H1 (cell line): ENCODE data around the gene SMAP2. TPM values are rescaled to one million over a fixed set of nuclear protein-coding genes. Genes with fewer than 3 reads are reported as not detected.

Source experiments
- CTCF ChIA-PET: fragments of 300-600 bp; sonication (Branson Sonifier 250); formaldehyde crosslinking; loops from one replicate; lab custom pipeline; 2021; ENCODE audit not compliant: partially characterized antibody; lab: Charles Lee
- POLR2A ChIA-PET: fragments of 300-600 bp; sonication (Branson Sonifier 250); formaldehyde crosslinking; loops from one replicate; lab custom pipeline; 2021; ENCODE audit warnings: inconsistent platforms; ENCODE audit not compliant: partially characterized antibody; lab: Charles Lee
- DNase-seq, 2 experiments: peaks; one replicate each; pipeline versions ENCODE4 v3.0.0 to v3.0.0-alpha.2; 2010 to 2022; ENCODE audit warnings: low spot score in 2 of 2, low read depth in 1 of 2, mixed read lengths in 1 of 2
- FAIRE-seq: peaks from 2 replicates; lab custom pipeline; 2011; peaks lifted over from hg19 to GRCh38; lab: Jason Lieb, UNC
- H2AFZ ChIP-seq: 2 replicates; pipeline ENCODE4 v1.8.1; 2012; ENCODE audit warnings: low read length, inconsistent platforms
- H2AK5ac ChIP-seq: 2 replicates; pipeline ENCODE4 v1.6.1; 2013; ENCODE audit warnings: low read depth, low read length
- H2BK120ac ChIP-seq: replicated peaks from 2 replicates; pipeline ENCODE3; 2013; ENCODE audit warnings: low read depth, low read length, inconsistent platforms
- H2BK12ac ChIP-seq: 2 replicates; pipeline ENCODE4 v1.6.1; 2013; ENCODE audit warnings: low read depth, low read length
- H2BK15ac ChIP-seq: 2 replicates; pipeline ENCODE4 v1.6.1; 2013; ENCODE audit warnings: low read length
- H2BK20ac ChIP-seq: 2 replicates; pipeline ENCODE4 v1.6.1; 2013; ENCODE audit warnings: low read length
- H2BK5ac ChIP-seq: 2 replicates; pipeline ENCODE4 v1.6.1; 2013; ENCODE audit warnings: low read depth, low read length
- H3K14ac ChIP-seq: 2 replicates; pipeline ENCODE4 v1.6.1; 2013; ENCODE audit warnings: inconsistent platforms; ENCODE audit not compliant: insufficient read length
- H3K18ac ChIP-seq: 2 replicates; pipeline ENCODE4 v1.6.1; 2013; ENCODE audit warnings: low read length; ENCODE audit errors: extremely low read depth
- H3K23ac ChIP-seq: 2 replicates; pipeline ENCODE4 v1.6.1; 2013; ENCODE audit warnings: inconsistent platforms; ENCODE audit not compliant: insufficient read length
- H3K23me2 ChIP-seq: 2 replicates; pipeline ENCODE4 v1.6.1; 2013; ENCODE audit warnings: low read depth, low read length
- H3K27ac ChIP-seq: 2 replicates; pipeline ENCODE4 v1.6.1; 2011; ENCODE audit warnings: low read depth, low read length, inconsistent platforms
- H3K27me3 ChIP-seq, 4 experiments: replicated peaks in 1 of 4; 1 replicate in 1 of 4; 2 replicates in 3 of 4; pipeline versions ENCODE4 v1.6.1 to v1.8.1; 2011 to 2013; ENCODE audit warnings: low read length in 3 of 4, mild to moderate bottlenecking in 3 of 4, inconsistent platforms in 2 of 4, mixed read lengths in 2 of 4, moderate library complexity in 1 of 4; ENCODE audit not compliant: control insufficient read depth in 3 of 4, insufficient read depth in 3 of 4; ENCODE audit errors: extremely low read depth in 1 of 4
- H3K36me3 ChIP-seq, 4 experiments: 2 replicates each; pipeline versions ENCODE4 v1.6.1 to v1.8.1; 2011 to 2013; ENCODE audit warnings: mild to moderate bottlenecking in 4 of 4, low read length in 3 of 4, moderate library complexity in 2 of 4, control low read depth in 1 of 4, inconsistent platforms in 1 of 4; ENCODE audit not compliant: insufficient read depth in 4 of 4, control insufficient read depth in 2 of 4
- H3K4ac ChIP-seq: replicated peaks from 2 replicates; pipeline ENCODE3; 2013; ENCODE audit warnings: low read length, low read depth, mixed read lengths, inconsistent platforms; ENCODE audit not compliant: insufficient read length
- H3K4me1 ChIP-seq, 4 experiments: replicated peaks in 1 of 4; 1 replicate in 1 of 4; 2 replicates in 3 of 4; pipeline versions ENCODE4 v1.6.1 to v1.8.1; 2011 to 2013; ENCODE audit warnings: low read length in 3 of 4, inconsistent platforms in 2 of 4, mixed read lengths in 1 of 4; ENCODE audit not compliant: insufficient read depth in 4 of 4, control insufficient read depth in 3 of 4
- H3K4me2 ChIP-seq, 2 experiments: 2 replicates each; pipeline versions ENCODE4 v1.6.1 to v1.8.1; 2011 to 2013; ENCODE audit warnings: low read depth in 2 of 2, low read length in 2 of 2, control low read depth in 1 of 2, inconsistent platforms in 1 of 2, mild to moderate bottlenecking in 1 of 2; ENCODE audit not compliant: insufficient read depth in 1 of 2
- H3K4me3 ChIP-seq, 4 experiments: fragments of 200-600, 300-600 bp in 1 of 4; sonication (generic), shearing (Covaris generic), sonication (Bioruptor Twin) in 1 of 4; 2 replicates each; pipeline versions ENCODE4 v1.5.1 to v1.8.1; 2011 to 2016; ENCODE audit warnings: low read length in 4 of 4, low read depth in 3 of 4, control low read depth in 2 of 4, inconsistent platforms in 2 of 4, mild to moderate bottlenecking in 2 of 4, mixed read lengths in 1 of 4, moderate library complexity in 1 of 4; ENCODE audit not compliant: insufficient read depth in 2 of 4; ENCODE audit errors: extremely low read depth in 1 of 4
- H3K56ac ChIP-seq: replicated peaks from 2 replicates; pipeline ENCODE3; 2013; ENCODE audit warnings: low read depth, mild to moderate bottlenecking, mixed read lengths, low read length, inconsistent platforms; ENCODE audit not compliant: insufficient read length
- H3K79me1 ChIP-seq: 2 replicates; pipeline ENCODE4 v1.6.1; 2013; ENCODE audit warnings: low read depth, low read length, control low read depth
- H3K79me2 ChIP-seq, 2 experiments: 2 replicates each; pipeline versions ENCODE4 v1.6.1 to v1.8.1; 2012 to 2013; ENCODE audit warnings: low read length in 2 of 2, mild to moderate bottlenecking in 2 of 2, inconsistent platforms in 1 of 2; ENCODE audit not compliant: insufficient read depth in 2 of 2, control insufficient read depth in 1 of 2
- H3K9ac ChIP-seq, 4 experiments: replicated peaks in 1 of 4; 1 replicate in 1 of 4; 2 replicates in 3 of 4; pipeline versions ENCODE4 v1.6.1 to v1.8.1; 2011 to 2013; ENCODE audit warnings: low read depth in 3 of 4, low read length in 3 of 4, control low read depth in 2 of 4, mild to moderate bottlenecking in 2 of 4, moderate library complexity in 2 of 4, inconsistent platforms in 1 of 4; ENCODE audit errors: extremely low read depth in 1 of 4
- H3K9me3 ChIP-seq, 2 experiments: 2 replicates each; pipeline versions ENCODE4 v1.6.1 to v1.8.1; 2012 to 2013; ENCODE audit warnings: mild to moderate bottlenecking in 2 of 2, moderate library complexity in 2 of 2, control low read depth in 1 of 2, inconsistent platforms in 1 of 2, low read depth in 1 of 2, low read length in 1 of 2, mixed read lengths in 1 of 2; ENCODE audit not compliant: insufficient read depth in 2 of 2
- H4K20me1 ChIP-seq, 2 experiments: replicated peaks in 1 of 2; 2 replicates each; pipeline versions ENCODE3 to v1.8.1; 2011 to 2013; ENCODE audit warnings: inconsistent platforms in 2 of 2, low read length in 2 of 2, mild to moderate bottlenecking in 1 of 2; ENCODE audit not compliant: insufficient read depth in 2 of 2, control insufficient read depth in 1 of 2
- H4K5ac ChIP-seq: 2 replicates; pipeline ENCODE4 v1.6.1; 2013; ENCODE audit warnings: low read length, low read depth, mixed read lengths, inconsistent platforms; ENCODE audit not compliant: insufficient read length
- H4K8ac ChIP-seq: 2 replicates; pipeline ENCODE4 v1.8.0; 2013; ENCODE audit warnings: mild to moderate bottlenecking, moderate library complexity, low read length, inconsistent platforms; ENCODE audit not compliant: insufficient read depth; ENCODE audit errors: extremely low read depth
- H4K91ac ChIP-seq: replicated peaks from 2 replicates; pipeline ENCODE3; 2013; ENCODE audit warnings: low read length, mixed read lengths, inconsistent platforms; ENCODE audit not compliant: insufficient read length
- CEBPB ChIP-seq: IDR thresholded peaks from 2 replicates; pipeline ENCODE4 v1.6.1; 2012; ENCODE audit warnings: low read depth, low read length
- CTBP2 ChIP-seq: IDR thresholded peaks from 2 replicates; pipeline ENCODE4 v1.7.0; 2011; ENCODE audit warnings: borderline replicate concordance, mild to moderate bottlenecking, moderate library complexity, mixed read lengths, low read length; ENCODE audit not compliant: insufficient read depth, insufficient read length
- JUND ChIP-seq: IDR thresholded peaks from 2 replicates; pipeline ENCODE4 v1.6.1; 2011; ENCODE audit warnings: mild to moderate bottlenecking, improper control_type of control experiment, low read length
- POLR2A ChIP-seq, 2 experiments: IDR thresholded peaks; 1 replicate in 1 of 2; 2 replicates in 1 of 2; pipeline ENCODE4 v1.6.1; 2011; ENCODE audit warnings: low read depth in 2 of 2, low read length in 2 of 2, mild to moderate bottlenecking in 2 of 2; ENCODE audit errors: control extremely low read depth in 1 of 2
- POLR2AphosphoS5 ChIP-seq: IDR thresholded peaks from 2 replicates; pipeline ENCODE4 v1.6.1; 2011; ENCODE audit warnings: low read depth, low read length
- POU5F1 ChIP-seq: IDR thresholded peaks from 2 replicates; pipeline ENCODE4 v1.6.1; 2011; ENCODE audit warnings: low read depth, mild to moderate bottlenecking, low read length, moderate library complexity
- RBBP5 ChIP-seq: IDR thresholded peaks from 2 replicates; pipeline ENCODE4 v1.7.1; 2012; ENCODE audit warnings: low read depth, mild to moderate bottlenecking, inconsistent platforms, low read length, moderate library complexity, borderline replicate concordance
- RNF2 ChIP-seq: fragments of 200-900, 300-1000 bp; sonication (generic); IDR thresholded peaks from 2 replicates; pipeline ENCODE4 v1.7.1; 2016; ENCODE audit warnings: borderline replicate concordance, low read depth, mild to moderate bottlenecking, antibody characterized with exemption, low read length; ENCODE audit not compliant: poor library complexity, severe bottlenecking; ENCODE audit errors: missing control alignments
- SIN3A ChIP-seq, 2 experiments: IDR thresholded peaks in 1 of 2; conservative IDR thresholded peaks in 1 of 2; 2 replicates each; pipeline ENCODE4 v1.6.1; 2011 to 2012; ENCODE audit warnings: low read length in 2 of 2, improper control_type of control experiment in 1 of 2, low read depth in 1 of 2, mild to moderate bottlenecking in 1 of 2
- SIX5 ChIP-seq: IDR thresholded peaks from 2 replicates; pipeline ENCODE4 v1.6.1; 2011; ENCODE audit warnings: mild to moderate bottlenecking, low read depth, low read length
- SP2 ChIP-seq: IDR thresholded peaks from 2 replicates; pipeline ENCODE4 v1.6.1; 2012; ENCODE audit warnings: mild to moderate bottlenecking, low read length, inconsistent platforms
- SP4 ChIP-seq: IDR thresholded peaks from 2 replicates; pipeline ENCODE4 v1.6.1; 2012; ENCODE audit warnings: low read length, inconsistent platforms
- TBP ChIP-seq: IDR thresholded peaks from 2 replicates; pipeline ENCODE4 v1.6.1; 2011; ENCODE audit warnings: low read depth, low read length, improper control_type of control experiment
- TCF12 ChIP-seq: IDR thresholded peaks from 2 replicates; pipeline ENCODE4 v1.6.1; 2011; ENCODE audit warnings: low read depth, mild to moderate bottlenecking, low read length
- TEAD4 ChIP-seq: IDR thresholded peaks from 2 replicates; pipeline ENCODE4 v1.6.1; 2012; ENCODE audit warnings: low read depth, low read length, inconsistent platforms, mixed read lengths
- YY1 ChIP-seq: IDR thresholded peaks from 2 replicates; pipeline ENCODE4 v1.6.1; 2011; ENCODE audit warnings: low read depth, mild to moderate bottlenecking, low read length
- WGBS, 2 experiments: shearing (Covaris generic) in 1 of 2; methylation state at CpG; one replicate each; pipeline versions ENCODE4 v1.1.6 to v1.1.7; 2013 to 2015; ENCODE audit warnings: low lambda C conversion rate in 2 of 2, mixed read lengths in 2 of 2, inconsistent platforms in 1 of 2, low coverage in 1 of 2, missing lambda C conversion rate in 1 of 2; ENCODE audit not compliant: insufficient replicate concordance in 2 of 2, insufficient coverage in 1 of 2, insufficient read length in 1 of 2; ENCODE audit errors: extremely low coverage in 1 of 2, missing lambda C conversion rate in 1 of 2; 5-methylcytosine and 5-hydroxymethylcytosine counted together
- polyA plus RNA-seq, 7 experiments: library from polyadenylated mRNA; depleted of rRNA in 3 of 7; stranded (reverse) in 5 of 7; unstranded in 2 of 7; fragments of >200 nt in 5 of 7; fragments of 200-250 nt in 2 of 7; gene quantifications; 1 replicate in 5 of 7; 2 replicates in 1 of 7; 4 replicates in 1 of 7; pipeline versions ENCODE4 v1.2.1 to v1.2.3, GENCODE V29; 2011 to 2013; ENCODE audit warnings: missing spikeins in 2 of 7, mixed read lengths in 2 of 7
- total RNA-seq: library from RNA; stranded (reverse); fragmentation: NEBNext Ultra II Directional; extraction: Animal tissue kit (Norgen Biotek cat#: 25700); gene quantifications from 2 replicates; pipeline ENCODE4 v1.2.1, GENCODE V29; 2021

SMAP2 gene
- total and polyA plus RNA-seq, 2 of the 8 experiments (the other 6 are each of a cell fraction or from before 2014, with no cell fraction given): 4.3 to 5.5 TPM

DNA sequence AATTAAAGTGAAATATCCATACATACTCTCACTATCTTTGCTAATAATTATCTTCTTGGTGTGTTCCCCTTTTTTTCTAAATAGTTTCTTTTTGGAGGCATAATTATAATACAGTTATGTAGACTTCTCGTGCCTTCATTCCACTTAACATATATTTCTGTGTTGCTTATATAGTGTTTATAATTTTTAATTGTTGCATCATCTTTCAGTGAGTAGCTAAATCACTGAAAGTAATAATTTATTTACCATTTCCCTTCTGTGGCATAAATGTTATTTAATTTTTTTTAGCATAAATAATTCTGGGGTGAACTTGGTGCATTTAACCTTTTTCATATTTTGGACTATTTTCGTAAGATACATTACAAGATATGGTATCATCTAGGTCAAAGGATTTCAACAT lies 38.3 kb downstream of the SMAP2 start:
- Histone ChIP-seq H4K5ac (no peak overlapping the region), H4K91ac (no peak overlapping the region), H3K23ac (no peak overlapping the region), H3K23me2 (no peaks in the 10 kb centered on the region), H4K20me1 (no peaks in the 10 kb centered on the region), H3K9ac (no peak overlapping the region), H2BK20ac (no peak overlapping the region), H3K18ac (no peak overlapping the region), H3K27ac (no peak overlapping the region), H3K36me3 (peaks cover 0 to 3% (median 0%) of the 10 kb centered on the region in 4 experiments; a peak in 1 of 8 replicates), H3K14ac (no peak overlapping the region), H3K79me1 (no peaks in the 10 kb centered on the region), H2AFZ (no peak overlapping the region), H2AK5ac (no peak overlapping the region), H3K56ac (no peak overlapping the region), H3K9me3 (no peaks in the 10 kb centered on the region), H3K4me1 (peaks cover 0 to 6% (median 1%) of the 10 kb centered on the region in 4 experiments; a peak in 2 of 7 replicates), H2BK5ac (no peak overlapping the region), H3K27me3 (no peaks in the 10 kb centered on the region), H3K4ac (no peak overlapping the region), H4K8ac (no peak overlapping the region), H3K4me3 (no peak overlapping the region), H3K4me2 (no peak overlapping the region), H2BK15ac (no peak overlapping the region), H3K79me2 (no peaks in the 10 kb centered on the region), H2BK12ac (no peak overlapping the region), H2BK120ac (no peak overlapping the region)
- no peak for FAIRE-seq
- DNase-seq: no peak
- POLR2A ChIA-PET: no interaction called here
- WGBS, 2 experiments: 72% methylated on average over 2 of the region's 2 CpGs; no CpG with 5 or more reads in 1 of the 2 experiments
- CTCF ChIA-PET: interaction anchor here (1.2 to 1.4 kb wide), 2 partner anchors 73 to 268 kb away, joined by 3 to 4 read pairs; no protein-coding TSS in a partner anchor
- TF ChIP-seq CTBP2 (no peak), TCF12 (no peak), SIX5 (no peak), CEBPB (no peak; the same call in 1 of the 2 replicates), JUND (no peak), POLR2A (IDR thresholded peaks at IDR 0.05; ENCODE audit: control extremely low read depth in 1 of 2, low read depth in 2 of 2, low read length in 2 of 2) (no peak), SP4 (no peak), TEAD4 (no peak), SIN3A (conservative IDR thresholded peaks at IDR 0.05 in 1 of 2, IDR thresholded peaks at IDR 0.05 in 1 of 2; ENCODE audit: low read depth in 1 of 2, low read length in 2 of 2) (no peak), POLR2AphosphoS5 (no peak), TBP (no peak), RNF2 (no peak), SP2 (no peak), YY1 (no peak), RBBP5 (no peak), POU5F1 (no peak)
